Measurements from ENCODE around the gene ZSCAN16.

ZSCAN16 gene

DNA sequence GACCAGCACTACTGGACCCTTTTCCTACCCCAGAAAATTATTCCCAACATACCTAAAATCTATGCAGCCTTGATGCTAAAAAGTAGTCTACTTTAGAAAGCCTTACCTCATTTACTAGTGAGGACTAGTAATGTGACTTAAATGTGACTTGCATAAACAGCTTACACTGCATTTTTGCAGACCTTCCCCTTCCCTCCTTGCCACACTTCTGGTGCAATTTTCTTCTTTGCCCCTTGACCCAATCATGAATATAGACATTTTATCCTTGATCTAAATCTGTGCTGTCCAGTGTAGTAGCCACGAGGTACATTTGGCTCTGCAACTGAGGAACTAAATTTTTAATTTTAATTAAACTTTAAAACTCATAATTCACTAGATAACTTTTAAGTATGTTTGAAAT lies 10.3 kb downstream of the ZSCAN16 start:
- no peak for DNase-seq

DNA sequence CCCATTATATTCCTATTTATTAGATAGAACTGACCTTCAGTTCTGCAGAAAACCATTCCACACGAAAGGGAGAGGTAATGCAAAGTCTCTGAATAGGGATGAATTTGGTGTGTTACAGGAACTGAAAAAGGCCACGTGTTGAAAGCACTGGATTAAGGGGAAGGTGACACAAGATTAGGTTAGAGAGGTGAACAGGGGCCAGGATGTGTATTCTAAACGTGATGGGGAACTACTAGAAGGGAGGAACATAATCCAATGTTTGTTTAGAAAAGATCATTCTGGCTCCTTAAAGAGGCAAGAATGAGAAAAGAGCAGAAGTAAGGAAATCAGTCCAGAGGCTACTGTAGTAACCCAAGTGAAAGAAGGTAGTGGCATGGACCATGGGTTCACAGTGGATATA lies 11.0 kb downstream of the ZSCAN16 start:
- DNase-seq = peak; percentile 56

DNA sequence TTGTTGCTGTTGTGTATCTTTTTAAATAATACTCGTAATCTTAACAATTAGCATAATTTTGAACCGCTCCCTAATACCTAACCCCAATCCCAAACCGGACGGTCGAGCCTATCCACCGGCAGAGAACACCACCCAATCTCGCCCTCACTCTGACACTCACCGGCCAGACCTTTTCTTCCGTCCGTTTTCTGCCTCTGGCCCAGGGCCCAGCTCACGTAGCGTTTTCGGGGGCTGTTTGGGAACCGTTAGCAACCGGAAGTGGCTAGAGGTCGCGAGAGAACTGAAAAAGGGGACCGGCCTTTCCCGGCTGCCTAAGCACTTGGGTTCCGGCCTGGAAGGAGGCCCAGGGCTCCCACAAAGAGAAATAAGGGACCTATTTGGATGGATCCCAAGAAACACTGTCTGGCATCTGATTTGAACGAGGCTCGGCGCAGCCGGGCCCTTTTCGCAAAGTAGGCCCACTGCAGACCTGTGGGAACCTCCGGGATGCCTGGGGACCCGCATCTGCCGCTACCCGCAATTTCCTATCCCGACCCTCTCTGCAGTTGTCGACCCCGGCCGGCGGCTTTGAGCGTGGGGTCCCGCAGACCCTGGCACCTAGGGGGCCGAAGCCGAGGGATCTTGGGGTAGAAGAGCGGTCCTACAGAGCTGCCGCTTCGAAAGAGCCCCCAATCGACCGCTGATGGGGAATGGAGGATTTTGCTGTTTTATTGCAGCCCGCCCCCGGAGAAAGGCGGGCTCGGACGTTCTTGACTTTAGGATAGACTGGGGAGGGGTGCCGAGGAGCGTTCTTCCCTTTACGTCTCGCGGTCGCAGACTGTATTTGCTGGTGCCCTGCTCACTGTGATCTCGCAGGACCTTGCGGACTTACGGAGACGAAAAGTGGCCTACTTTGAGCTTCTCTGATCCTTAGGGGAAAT lies 12.4 kb downstream of the ZSCAN16 start:
- peak; percentile 95 for DNase-seq

- DNase-seq = peak; percentile 49
Observed at GRCh38 chr6:28137505-28137981, 13.1 kb downstream of the ZSCAN16 start.

DNA sequence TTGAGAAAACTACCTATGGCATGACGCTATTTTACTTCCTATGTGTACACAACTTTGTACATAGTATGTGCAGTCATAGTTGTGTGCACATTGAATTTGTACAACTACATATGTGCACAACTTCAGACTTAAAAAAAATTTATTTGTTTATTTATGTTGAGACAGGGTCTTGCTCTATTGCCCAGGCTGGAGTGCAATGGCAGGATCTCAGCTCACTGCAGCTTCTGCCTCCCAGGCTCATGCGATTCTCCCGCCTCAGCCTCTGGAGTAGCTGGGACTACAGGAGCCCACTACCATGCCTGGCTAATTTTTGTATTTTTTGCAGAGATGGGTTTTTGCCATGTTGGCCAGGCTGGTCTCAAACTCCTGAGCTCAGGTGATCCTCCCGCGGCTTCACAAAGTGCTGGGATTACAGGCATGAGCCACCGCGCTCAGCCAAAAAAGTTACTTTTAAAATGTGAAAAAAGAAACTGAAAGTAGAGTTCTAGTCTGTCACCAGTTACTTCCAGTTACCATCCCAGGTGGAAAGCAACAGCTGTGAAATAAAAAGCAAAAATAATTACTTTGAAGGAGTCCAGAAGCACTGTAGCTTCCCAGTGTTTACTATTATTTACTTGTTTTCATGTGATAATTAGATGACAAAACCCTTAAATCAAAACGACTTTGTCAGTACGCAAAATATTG lies 15.6 kb downstream of the ZSCAN16 start:
- no peak for DNase-seq

GRCh38 chr6:28140616-28141015 lies 16.2 kb downstream of the ZSCAN16 start:
- DNase-seq = no peak

- DNase-seq = peak; percentile 98
Observed at GRCh38 chr6:28141500-28142329, 17.3 kb downstream of the ZSCAN16 start, which contains the start of gene ZKSCAN8. Gene ZKSCAN8 (plus strand): TSS chr6:28141883. CDS start chr6:28148408, 6,525 bp downstream.

GRCh38 chr6:28142446-28142845 lies 18.0 kb downstream of the ZSCAN16 start:
- DNase-seq = no peak

DNA sequence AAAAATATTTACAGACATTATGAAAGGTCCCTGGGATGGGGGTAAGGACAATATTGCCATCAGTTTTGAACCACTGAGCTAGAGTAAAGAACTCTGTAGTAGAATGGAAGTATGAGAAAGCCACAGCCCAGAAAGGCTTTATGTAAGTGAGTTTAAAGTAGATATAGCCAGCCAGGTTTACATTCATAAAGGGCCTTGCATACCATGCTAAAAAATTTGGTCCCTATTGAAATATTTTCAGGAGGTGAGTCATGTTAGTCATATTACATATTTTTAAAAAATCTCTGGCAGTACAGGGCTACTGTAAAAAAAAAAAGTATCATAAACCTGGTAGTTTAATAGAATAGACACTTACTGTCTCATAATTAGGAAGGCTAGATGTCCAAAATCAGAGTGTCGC lies 20.8 kb downstream of the ZSCAN16 start:
- no peak for DNase-seq

- no peak for DNase-seq
Observed at GRCh38 chr6:28152531-28152930, 28.1 kb downstream of the ZSCAN16 start.

DNA sequence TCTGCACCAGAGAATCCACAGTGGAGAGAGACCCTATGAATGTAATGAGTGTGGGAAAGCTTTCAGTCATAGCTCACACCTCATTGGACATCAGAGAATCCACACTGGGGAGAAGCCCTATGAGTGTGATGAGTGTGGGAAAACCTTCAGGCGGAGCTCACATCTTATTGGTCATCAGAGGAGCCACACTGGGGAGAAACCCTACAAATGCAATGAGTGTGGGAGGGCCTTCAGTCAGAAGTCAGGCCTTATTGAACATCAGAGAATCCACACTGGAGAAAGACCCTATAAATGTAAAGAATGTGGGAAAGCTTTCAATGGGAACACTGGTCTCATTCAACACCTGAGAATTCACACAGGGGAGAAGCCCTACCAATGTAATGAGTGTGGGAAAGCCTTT lies 29.1 kb downstream of the ZSCAN16 start:
- no peak for DNase-seq

DNA sequence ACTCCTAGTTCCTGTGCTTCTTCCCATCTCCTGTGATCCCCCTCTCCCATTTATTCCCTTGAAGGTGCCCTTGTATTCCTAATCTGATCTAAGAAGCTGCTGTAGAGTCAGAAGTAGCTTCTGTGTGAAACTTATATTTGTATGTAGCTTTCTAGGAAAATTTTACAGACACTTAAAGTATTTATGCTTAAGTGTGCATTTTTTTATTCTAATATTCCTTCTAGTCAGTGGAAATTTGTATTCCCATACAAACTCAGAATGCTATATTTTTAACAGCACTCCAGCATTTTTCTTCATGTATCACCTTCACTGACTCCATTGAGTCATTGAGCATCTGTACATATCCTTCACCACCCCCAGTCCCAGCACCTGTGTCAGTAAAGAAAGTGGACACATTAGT lies 29.9 kb downstream of the ZSCAN16 start:
- DNase-seq = no peak

- no peak for DNase-seq
Observed at GRCh38 chr6:28158318-28158717, 33.9 kb downstream of the ZSCAN16 start.

GRCh38 chr6:28159029-28159607 lies 34.7 kb downstream of the ZSCAN16 start:
- DNase-seq = no peak

GRCh38 chr6:28160233-28160632 lies 35.8 kb downstream of the ZSCAN16 start:
- no peak for DNase-seq

DNA sequence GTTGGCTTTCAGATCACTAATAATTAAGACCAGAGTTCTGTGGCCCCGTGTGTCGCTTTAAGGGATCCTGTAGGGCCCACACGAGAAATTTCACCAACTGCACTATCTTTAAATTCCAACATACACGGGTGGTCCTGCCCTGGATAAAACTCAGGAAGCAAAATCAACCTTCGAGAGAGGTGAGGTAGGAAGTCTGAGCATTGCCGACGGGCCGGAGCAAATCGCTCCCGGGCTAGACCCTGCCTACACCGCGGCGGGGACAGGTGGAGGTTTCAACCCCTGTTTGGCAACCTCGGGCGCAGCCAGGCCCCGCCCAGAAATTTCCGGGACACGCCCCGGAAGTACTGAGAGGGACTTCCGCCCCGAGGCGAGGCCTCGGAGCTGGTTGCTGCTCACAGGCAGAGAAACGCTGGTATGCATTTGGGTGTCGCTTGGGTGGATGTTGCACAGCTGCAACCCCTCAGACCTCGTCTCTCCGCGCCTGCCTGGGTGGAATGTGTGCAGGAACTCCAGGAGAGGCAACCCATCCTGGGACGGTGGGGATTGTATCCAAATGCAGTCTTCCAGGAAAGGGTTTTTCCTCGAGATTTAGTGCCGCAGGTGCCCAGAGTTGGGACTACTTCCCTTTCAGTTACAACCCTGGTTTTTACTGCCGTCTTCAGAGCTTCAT lies 37.1 kb downstream of the ZSCAN16 start:
- DNase-seq = peak; percentile 88

DNA sequence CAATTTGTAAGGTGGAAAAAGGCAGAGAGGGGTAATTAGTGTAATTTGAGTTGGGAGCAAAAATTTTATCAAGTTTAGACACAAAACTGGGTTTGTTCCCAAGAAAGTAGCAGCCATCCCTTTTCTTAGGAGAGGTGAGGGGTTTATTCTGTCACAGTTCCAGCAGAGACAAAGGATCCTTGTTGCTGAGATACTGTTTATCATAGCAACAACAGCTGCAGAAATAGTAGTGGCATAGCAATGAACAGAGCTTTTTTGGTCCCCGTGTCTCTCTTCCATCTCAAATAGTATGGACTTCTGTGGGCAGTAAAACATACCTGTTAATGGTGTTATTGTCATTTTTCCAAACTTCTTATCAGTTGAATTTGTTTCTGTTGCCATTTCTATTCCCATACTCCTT lies 41.2 kb downstream of the ZSCAN16 start:
- peak; percentile 3 for DNase-seq

- no peak for DNase-seq
Observed at GRCh38 chr6:28167068-28167467, 42.7 kb downstream of the ZSCAN16 start.

GRCh38 chr6:28167926-28168325 lies 43.5 kb downstream of the ZSCAN16 start:
- no peak for DNase-seq

DNA sequence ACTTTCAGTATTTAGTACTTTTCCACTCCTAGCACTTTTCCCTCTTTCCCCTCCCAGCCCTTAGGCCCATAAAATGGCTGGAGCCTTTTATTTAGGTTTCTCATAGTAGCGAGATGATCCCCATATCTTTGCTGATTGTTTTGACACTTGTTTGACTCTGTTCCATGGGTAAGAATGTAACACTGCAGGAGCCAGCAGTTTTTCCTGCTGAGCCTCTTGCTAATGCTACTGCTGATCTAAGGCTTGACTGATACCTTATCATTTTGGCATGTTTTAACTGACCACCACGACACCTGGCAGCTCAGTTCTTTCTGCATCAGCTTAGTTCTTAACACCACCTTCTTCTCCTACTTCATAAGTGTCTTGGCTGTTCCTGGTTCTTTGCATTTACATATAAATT lies 46.9 kb downstream of the ZSCAN16 start:
- no peak for DNase-seq

- DNase-seq = no peak
Observed at GRCh38 chr6:28172006-28172405, 47.6 kb downstream of the ZSCAN16 start.

- no peak for DNase-seq
Observed at GRCh38 chr6:28176373-28176772, 52.0 kb downstream of the ZSCAN16 start.

All from NCI-H82 (cell line).